Inflammatory macrophage (primary cell): ENCODE measurements around the gene AFF3.
"Not testable (repeated sequence)": the region's sequence is repeated elsewhere in the genome, so short reads cannot be mapped to it uniquely, and the experiment has no call there.

Experiments used
- DNase-seq, 2 donors: peaks; one replicate each; pipeline ENCODE4 v3.0.0-alpha.2; 2020 to 2022

The AFF3 gene

DNA sequence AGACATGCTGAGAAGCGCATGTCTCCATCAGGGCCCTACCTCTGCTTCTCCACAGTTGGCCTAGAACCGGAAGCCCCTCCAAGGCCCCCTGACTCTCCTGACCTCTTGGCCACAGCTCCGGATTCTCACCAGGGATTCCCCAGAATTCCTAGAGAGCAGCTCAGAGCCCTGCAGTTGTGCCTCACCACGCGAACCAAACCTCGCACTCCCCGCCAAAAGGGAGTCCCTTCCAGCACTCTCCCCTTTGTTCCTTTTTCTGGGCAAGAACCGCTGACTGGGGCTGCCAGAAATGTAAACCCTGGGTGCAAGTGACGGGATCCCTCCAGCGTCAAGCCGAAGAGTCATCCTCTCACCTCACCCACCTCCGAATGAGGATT lies 36.7 kb downstream of the AFF3 start:
- DNase-seq = no peak

DNA sequence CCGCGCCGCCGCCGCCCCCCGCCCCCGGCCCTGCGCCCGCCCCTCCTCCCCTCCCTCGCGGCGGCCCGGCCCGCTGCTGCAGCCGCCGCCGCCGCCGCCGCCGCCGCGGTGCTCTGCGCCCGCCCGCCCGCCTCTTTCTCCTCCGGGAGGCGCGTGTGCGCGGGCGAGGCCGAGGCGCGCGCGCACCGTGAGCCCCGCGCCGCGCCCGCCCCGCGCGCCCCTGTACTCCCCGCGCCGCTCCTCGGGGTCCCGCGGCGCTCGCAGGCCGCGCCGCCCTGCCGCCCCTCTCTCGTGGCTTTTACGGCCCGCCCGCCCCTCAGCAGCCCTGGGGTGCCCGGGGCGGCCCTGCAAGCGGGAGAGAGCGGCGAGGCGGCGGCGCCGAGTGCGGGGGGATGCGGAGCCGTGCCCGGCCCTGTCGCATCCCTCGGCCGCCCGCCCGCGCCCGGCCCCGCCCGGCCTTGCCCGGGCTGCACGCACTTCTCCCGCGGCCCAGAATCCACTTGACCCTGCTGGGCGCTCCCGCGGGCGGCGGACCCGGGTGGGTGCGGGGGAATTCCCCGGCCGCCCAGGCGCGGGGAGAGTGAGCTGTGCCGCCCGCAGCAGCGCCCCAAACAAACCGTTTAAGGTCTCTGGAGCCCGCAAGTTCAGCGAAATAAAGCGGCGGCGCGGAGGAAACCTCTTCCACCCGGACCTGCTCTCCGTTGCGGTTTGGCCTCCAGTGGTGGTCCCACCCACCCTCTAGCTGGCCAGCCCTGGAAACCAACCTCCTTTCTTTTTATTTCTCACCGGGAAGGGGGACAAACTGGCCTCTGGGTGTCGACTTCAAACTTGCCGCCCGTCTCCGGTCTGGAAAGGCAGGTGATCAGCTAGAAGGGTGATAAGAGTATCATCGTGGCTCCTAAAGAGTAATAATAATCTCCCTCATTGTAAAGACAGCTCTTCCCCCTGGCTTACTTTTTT lies 37.4 kb downstream of the AFF3 start:
- peak in 1 of 2 donors; percentile 16 for DNase-seq

DNA sequence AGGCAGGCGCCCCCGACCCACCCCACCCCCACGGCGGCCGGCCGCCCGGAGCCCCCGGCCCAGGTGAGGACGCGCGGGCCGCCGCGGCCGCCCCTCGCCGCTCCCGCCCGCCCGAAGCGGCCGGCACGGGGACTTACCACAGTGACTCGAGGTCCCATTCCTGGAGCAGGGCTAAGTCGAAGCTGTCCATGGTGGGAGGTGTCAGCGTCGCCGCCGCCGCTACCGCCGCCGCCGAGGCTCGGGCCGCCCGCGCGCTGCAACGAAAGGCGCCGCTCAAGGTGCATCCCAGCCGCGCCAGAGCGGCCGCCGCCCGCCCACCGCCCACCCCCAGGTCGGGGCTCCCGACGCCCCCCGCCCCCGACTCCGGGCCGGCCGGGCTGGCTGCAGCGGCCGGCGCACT lies 38.1 kb downstream of the AFF3 start:
- DNase-seq = not testable (repeated sequence)

DNA sequence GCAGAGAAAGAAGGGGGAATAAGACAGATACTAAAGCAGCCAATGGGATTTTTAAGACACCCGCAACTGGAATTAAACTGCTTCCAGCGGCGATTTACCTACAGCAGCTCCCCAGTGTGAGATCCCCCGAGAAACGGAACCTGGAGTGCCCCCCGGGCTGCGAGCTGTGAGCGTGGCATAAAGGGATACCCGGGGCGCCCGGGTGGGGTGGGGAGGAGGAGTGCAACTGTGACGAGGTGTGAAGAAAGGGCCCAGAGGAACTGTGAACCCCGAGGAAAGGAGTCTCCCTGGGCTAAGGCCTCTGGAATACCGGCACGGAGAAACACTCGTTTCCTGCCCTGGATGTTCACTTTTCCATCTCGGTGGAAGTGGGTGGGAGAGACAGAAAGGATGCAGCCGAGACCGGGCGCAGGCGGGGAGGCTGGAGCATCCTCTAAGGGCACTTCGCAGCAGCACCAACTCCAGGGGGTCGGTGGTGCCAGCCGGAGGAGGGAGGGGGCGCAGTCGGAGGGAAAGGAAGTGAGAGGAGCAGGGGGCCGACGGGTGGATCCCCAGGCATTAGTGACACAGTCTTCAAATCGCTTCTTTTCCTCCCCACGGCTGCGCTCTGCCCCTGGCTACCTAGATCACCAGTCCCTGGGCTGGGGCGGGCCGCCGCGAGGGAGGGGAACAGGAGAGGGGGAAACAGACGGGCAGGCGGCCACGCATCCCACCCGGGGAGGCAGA lies 38.7 kb downstream of the AFF3 start:
- not testable (repeated sequence) for DNase-seq

DNA sequence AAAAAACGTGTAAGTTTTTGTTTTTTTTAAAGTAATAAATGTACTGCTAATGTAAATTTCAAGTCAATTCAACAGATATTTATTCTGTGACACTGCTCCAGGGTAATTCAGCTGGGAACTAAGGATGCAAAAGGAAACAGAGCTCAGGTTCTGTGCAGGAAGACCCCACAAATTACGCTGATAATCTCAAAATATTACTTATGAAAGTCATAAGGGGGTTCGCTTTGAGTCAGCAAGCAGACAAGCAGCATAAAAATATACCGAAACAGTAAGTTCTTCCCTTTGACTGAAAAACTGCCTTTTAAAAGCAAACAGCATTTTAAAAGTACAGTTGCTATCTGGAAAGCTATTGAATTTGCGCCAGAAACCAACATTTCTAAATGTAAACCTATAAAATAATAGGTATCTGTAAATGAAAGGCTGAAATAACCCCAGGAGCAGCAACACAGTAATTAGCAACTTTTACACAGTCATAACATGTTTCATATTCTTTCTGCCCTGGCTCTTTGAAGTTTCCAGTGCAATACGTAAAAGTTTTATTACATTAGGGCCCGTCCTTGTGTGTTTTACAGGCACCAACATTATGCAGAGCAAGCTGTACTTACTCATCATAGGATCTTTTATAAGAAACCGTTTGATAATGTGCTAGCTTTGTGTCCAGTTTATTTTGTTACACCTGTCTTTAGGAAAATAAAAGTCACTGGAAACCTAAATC lies 39.8 kb downstream of the AFF3 start:
- DNase-seq = not testable (repeated sequence)

DNA sequence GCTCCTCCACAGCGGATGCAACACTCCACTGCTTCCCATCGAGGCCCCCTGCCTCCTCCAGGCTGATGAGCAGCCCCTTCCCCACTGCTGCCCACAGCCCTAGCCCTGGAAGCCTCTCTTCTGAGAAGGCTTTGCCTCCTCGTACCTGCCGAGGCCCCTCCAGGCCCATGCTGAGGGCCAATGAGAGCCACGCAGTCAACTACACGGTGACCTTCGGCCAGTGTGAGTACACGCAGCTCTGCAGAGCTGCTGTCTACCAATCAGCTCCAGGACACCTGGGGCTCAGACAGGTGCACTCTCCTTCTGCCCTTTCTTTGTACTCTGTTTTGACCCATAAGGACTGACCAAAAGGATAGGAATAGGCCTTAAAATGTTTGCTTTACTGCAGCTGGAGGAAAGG lies 43.5 kb downstream of the AFF3 start:
- DNase-seq = not testable (repeated sequence)

DNA sequence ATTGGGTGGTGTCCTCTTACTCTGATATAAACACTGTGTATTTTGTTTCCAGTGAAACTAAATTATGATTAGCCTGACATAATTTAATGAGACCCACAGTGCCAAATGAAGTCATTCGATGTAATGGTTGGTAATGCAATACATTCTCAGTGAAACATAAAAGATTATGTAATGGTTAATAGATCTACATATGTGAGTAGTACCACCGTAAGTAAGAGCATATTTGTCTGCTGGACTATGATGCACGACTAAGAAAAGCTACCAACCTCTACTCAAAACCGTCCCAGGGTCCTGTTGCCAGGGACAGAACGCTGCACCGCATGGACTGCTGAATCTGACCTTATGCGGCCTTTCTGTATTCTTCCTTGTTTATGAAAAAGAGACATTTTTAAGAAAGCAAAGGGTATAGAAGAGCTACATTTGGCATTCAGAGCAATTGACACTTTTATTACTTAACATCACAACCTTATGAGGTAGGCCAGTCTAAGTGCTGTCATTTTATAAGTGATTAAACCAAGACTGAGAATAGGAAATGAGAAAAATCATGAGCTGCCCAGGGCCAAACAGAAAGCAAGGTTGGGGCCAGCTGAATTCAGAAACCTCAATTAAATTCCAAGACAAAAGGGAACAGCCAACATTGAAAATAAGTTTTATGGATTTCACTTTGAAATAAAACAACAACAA lies 44.6 kb downstream of the AFF3 start:
- not testable (repeated sequence) for DNase-seq

DNA sequence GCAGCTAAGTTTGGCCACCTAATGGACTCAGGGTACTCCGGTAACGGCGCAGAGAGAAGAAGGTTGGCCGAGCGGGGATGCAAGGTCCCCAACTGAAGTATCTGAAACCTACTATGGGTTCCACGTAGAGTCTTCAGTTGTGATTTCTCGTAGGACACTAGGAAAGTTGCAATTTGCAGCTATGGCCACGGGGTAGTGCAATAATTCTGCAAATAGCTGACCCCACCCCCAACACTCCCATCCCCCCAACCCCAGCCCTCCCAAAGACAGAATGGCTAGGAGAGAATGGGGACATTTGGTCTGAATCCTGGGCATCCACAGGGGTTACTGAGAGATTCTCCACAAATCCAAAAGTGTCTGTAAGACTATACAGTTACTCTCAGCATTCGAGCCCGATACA lies 46.5 kb downstream of the AFF3 start:
- DNase-seq = not testable (repeated sequence)

DNA sequence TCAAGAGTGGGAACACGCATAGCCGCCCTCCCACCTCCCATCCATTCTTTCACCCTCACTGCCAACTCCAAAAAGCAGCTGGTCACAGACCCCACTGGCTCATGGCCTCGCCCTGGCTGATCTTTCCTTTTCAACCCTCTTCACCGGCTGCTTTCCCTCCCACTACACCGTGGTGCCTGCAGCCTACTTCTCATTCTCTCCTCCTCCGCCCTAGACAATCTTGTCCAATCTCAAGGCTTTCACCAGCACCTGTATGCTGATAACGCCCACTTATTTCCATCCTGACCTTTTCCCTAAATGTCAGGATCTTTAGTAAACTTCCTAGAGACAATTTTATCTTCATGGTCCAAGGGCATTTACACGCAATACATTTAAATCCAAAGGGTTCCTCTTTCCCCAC lies 50.6 kb downstream of the AFF3 start:
- DNase-seq = not testable (repeated sequence)

DNA sequence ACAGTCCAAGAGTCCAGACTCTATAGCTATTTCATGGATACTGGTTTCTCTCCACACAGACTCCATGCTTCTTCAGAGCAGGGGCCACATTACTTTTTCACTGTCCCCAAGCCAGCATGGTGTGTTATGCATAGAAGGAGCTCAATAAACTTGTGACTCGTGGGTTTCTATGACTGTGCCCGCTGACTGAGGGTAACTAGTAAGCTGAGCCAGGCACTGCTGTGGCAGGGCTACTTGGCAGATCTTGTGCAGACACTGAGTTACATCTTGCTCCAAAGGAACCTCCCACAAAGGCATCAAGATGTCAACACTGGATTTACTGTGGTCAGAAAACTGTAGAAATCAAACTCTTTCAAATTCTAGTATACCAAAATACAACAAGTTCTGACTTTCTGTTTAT lies 56.6 kb downstream of the AFF3 start:
- DNase-seq = not testable (repeated sequence)

DNA sequence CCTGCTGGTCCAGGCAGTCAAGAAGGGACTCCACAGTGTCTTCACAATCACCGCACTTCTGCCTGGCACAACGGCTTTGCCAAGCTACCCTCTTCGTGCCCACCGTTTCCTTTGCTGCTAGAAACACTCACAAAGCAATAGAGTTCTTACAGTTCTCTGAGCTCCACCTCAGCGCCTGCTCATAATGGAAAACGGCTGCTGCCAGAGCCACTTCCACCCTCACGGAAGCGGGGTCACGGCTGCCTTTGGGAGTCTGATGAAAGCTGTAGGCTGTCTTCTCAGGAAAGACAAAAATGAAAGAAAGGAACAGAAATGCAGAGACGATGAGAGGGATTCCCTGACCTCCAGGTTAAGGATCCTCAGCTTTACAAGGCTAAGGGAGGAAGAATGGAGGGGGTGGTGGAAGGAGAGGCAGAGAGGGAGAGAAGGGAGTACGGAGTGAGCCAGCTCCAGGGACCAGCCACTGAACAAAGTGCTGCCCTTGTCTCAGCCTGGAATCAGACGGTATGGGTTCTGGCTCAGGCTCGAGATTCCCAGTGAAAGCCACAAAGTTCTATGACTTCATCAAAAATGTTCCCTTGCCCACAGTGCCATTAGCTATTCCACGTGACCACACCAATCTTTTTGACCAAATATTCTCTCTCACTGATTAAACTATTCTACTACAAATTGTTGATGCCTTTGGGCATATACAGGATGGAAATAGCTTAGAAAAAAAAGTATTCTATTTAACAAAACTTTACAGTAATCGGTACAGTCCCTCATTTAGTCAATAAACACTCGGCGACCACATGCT lies 58.8 kb downstream of the AFF3 start:
- not testable (repeated sequence) for DNase-seq

DNA sequence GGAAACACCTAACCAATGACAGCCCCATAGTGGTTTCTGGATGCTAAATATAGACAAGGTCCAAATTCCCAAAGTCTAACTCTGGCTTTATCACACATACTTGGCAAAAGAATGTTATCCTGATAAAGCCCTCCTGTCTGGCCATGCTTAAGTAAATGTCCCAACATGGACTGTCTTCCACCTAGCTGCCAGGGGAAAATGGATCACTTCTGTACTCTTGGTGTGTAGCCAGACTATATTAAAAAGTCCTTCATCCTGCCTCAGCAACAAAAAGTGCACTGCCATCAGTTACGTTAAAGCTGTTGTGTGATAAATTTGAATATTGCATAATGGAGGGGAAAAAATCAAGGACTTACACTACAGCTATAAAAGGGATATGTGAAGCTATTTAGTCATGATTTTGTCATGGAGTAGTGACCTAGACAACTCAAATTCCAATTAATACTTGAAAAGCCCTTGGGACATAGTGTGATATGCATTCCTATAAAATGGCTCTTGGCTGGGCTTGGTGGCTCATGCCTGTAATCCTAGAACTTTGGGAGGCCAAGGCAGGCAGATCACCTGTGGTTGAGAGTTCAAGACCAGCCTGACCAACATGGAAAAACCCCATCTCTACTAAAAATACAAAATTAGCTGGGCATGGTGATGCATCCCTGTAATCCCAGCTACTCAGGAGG lies 60.0 kb downstream of the AFF3 start:
- DNase-seq = not testable (repeated sequence)

DNA sequence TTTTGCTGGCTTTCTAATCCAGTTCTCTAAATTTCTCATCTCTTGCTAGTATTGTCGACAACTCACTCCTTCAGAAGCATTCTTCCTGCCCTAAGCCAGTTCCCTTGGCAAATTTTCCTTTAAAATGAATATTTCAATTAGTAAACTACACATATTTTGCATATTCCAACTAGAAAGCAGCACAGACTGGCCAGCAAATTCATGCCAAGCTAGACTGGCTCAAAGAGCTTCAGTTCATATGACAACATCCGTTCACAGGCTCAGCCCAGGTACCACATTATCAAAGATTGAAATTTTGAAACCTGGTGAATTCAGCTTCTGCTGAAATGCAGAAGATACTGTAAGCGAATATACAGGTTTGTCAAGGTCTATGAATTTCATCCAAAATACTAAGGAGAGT lies 64.5 kb downstream of the AFF3 start:
- DNase-seq = no peak

DNA sequence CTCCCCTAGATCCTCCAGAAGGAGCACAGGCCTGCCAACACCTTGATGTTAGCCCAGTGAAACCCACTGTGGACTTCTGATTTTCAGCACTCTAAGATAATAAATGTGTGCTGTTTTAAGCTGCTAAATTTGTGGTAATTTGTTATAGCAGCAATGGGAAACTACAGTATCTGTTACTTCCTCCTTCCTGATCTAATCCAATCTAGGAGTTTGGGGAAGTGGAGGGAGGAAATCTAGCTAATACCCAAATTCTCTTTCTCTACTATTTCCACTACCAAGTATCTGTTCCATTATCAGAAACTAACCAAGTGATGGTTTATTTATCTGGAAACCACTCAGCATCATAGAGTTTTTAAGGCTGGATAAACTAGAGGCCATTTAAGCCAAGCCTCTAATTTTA lies 64.9 kb downstream of the AFF3 start:
- DNase-seq = peak; percentile 16 to 42

DNA sequence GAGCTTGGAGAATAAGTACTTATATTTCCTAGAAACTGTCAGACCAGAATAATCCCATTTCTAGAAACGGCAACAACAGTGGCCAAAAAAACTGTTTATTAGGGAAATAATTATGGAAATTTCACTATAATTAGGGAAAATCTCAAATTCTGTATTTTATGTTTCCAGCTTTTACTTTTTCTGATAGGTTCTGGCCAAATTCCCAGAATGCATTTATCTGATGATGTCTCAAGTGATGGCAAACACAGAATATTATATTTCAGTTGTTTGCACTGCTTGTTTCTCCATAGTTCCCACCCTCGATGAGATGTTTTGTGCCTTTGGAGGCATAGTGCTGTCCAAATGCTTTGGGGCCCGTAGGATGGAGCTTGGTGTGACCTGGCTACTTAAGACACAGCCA lies 66.9 kb downstream of the AFF3 start:
- DNase-seq = no peak

DNA sequence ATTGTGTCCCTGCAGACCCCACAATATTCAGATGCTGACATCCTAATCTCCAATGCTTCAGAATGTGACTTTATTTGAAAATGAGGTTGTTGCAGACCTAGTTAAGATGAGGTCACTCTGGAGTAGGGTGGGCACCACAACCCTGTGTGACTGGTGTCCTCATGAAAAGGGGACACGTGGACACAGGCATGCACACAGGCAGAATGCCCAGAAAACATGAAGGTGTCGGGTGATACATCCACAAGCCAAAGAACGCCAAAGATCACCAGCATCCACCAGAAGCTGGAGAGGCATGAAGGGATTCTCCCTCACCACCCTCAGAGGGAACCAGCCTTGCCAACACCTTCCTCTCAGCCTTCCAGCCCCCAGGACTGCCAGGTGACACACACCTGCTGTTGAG lies 69.3 kb downstream of the AFF3 start:
- no peak for DNase-seq

DNA sequence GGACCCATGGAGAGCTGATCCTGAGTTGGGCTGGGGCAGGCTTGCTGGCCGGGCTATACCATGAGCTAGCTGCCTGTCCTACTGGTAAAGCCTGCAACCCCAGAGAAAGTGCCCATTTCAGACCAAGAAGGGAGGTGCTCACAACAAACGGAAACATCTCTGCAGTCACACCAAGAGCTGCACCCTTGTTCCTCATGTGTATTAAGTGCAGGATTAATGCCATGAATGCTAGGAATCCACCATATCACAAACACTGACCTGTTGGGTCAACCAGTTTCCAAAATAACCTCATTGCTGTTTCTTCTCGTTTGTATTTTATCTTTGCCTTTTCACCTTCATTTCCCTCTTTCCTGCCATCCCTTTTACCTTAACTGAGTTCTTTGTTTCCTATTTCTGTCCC lies 69.9 kb downstream of the AFF3 start:
- no peak for DNase-seq

DNA sequence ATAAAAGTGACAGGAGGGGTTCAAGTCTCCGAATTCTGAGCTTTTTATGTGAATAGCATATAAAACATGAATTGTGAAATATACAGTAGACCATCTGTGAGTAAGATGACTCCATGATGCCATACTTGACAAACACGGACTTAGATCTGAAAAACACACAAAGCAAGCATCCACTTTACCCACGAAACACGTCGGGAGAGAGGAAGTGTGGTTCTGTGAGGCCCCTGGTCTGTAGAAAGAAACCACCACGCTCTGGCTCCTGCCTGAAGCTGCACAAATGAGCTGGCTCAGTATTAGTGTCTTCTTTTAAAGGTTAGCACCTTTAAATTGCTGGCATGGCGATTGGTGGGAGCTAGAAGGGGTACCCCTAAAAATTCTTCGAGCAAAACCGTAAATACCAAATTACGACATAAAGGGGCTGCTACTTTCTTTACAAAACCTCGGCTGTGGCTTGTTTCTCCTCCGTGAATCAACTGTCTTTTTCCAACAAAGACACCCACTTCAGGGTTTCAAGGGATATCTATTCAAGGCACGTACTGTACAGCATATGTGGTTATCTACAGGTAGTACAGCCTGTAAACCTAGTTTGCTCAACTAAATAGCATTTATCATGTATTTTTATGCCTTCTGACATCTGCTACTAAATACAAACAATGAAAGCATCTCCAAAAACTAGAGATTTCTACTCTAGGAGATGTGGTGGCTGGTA lies 70.9 kb downstream of the AFF3 start:
- DNase-seq = peak in 1 of 2 donors; percentile 15

DNA sequence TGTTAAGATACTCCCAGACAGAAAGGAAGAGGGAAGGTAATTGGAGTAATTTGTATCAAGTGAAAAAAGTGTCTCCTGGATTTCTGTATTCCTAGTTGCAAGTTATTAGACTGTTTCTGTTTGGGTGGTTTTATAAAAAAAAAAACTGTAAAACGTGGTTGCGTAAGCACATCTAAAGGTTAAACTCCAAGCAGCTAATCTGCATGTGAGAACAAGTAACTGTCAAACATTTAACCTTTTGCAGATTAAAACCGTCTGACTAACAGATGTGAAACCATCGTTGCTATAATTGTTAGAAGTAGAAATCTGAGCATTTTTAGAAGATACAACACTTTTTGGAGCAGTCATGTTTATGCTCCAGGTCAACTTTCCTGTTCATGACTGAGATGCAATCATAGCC lies 72.3 kb downstream of the AFF3 start:
- no peak for DNase-seq

DNA sequence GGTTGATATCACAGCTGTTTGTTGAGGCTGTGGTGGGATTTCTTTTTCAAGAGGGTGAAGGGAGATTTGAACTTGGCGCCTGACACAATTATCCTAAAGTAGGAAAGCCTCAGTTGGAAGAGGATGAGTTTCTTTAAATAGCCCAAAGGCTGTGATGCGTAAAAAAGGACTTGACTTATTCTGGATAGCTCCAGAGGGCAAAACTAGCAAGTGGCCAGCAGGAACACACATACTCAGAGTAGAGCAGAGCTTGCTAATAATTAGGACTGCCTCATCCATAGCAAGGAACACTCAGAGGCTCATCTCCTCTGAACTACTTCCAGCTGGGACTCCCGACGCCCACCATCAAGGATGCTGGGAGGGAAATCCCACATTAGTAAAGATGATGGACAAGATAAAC lies 74.0 kb downstream of the AFF3 start:
- no peak for DNase-seq
